A549 (cell line): ENCODE results near the gene EEF1A1. TPM values are rescaled to one million over a fixed set of nuclear protein-coding genes. Genes with fewer than 3 reads are reported as not detected.
A peak's percentile ranks its signal among the peaks of the same experiment; 100 is the strongest.

Experiments used
- ATAC-seq, 2 experiments: fragments of 200-7000 bp in 1 of 2; fragments of >200 bp in 1 of 2; cut with Nextera tagmentation in 1 of 2; cut with Tn5 transposase in 1 of 2; 3 replicates each; pipeline versions ENCODE4 v1.8.0 to v1.9.1; 2018 to 2020; ENCODE audit warnings: mild to moderate bottlenecking in 1 of 2, moderate library complexity in 1 of 2
- CTCF ChIA-PET: fragments of 300-600 bp; sonication (Branson Sonifier 250); formaldehyde crosslinking; extraction: SDS; loops from one replicate; lab custom pipeline; 2021; ENCODE audit warnings: antibody characterized with exemption, inconsistent platforms; lab: Yijun Ruan, JAX
- POLR2A ChIA-PET: fragments of 350-600 bp; formaldehyde crosslinking; extraction: SDS; loops from one replicate; lab custom pipeline; 2021; ENCODE audit warnings: antibody characterized with exemption, inconsistent platforms; lab: Yijun Ruan, JAX
- DNase-seq, 2 experiments: peaks; one replicate each; pipeline versions ENCODE4 v3.0.0 to v3.0.0-alpha.2; 2011 to 2016; ENCODE audit warnings: low read depth in 1 of 2, low spot score in 1 of 2
- FAIRE-seq: peaks from 2 replicates; lab custom pipeline; 2011; peaks lifted over from hg19 to GRCh38; lab: Jason Lieb, UNC
- H3K27ac ChIP-seq, 2 experiments: fragments of >200 bp; sonication (Bioruptor Twin); formaldehyde crosslinking; 3 replicates each; pipeline ENCODE4 v1.5.1; 2016 to 2017
- H3K4me1 ChIP-seq: fragments of >200 bp; sonication (Bioruptor Twin); formaldehyde crosslinking; 3 replicates; pipeline ENCODE4 v1.6.1; 2016
- H3K4me2 ChIP-seq: fragments of >200 bp; sonication (Bioruptor Twin); formaldehyde crosslinking; 3 replicates; pipeline ENCODE4 v1.6.1; 2016
- H3K4me3 ChIP-seq: fragments of >200 bp; sonication (Bioruptor Twin); formaldehyde crosslinking; 3 replicates; pipeline ENCODE4 v1.5.1; 2016
- H3K9me3 ChIP-seq: fragments of >200 bp; sonication (Bioruptor Twin); formaldehyde crosslinking; 3 replicates; pipeline ENCODE4 v1.6.1; 2016
- BHLHE40 ChIP-seq: IDR thresholded peaks from 2 replicates; pipeline ENCODE4 v1.6.1; 2012; ENCODE audit warnings: low read depth, low read length, inconsistent platforms
- CBX8 ChIP-seq: fragments of 200-600 bp; sonication (generic); IDR thresholded peaks from 2 replicates; pipeline ENCODE4 v1.6.1; 2016
- CEBPB ChIP-seq, 2 experiments: fragments of >200 bp in 1 of 2; sonication (Bioruptor Twin) in 1 of 2; formaldehyde crosslinking in 1 of 2; IDR thresholded peaks; 2 replicates each; pipeline ENCODE4 v1.6.1; 2012 to 2016
- CHD2 ChIP-seq: fragments of 150-350 bp; IDR thresholded peaks from 2 replicates; pipeline ENCODE4 v1.6.1; 2014; ENCODE audit warnings: low read length; ENCODE audit not compliant: partially characterized antibody
- CHD4 ChIP-seq: fragments of 200-600 bp; sonication (generic); IDR thresholded peaks from 2 replicates; pipeline ENCODE4 v1.6.1; 2016; ENCODE audit warnings: antibody characterized with exemption, mild to moderate bottlenecking, borderline replicate concordance
- E2F6 ChIP-seq: IDR thresholded peaks from 2 replicates; pipeline ENCODE4 v1.6.1; 2012; ENCODE audit warnings: low read depth, borderline replicate concordance
- EHMT2 ChIP-seq: fragments of 200-600 bp; sonication (generic); IDR thresholded peaks from 2 replicates; pipeline ENCODE4 v1.6.1; 2016; ENCODE audit warnings: antibody characterized with exemption, low read depth, mild to moderate bottlenecking, moderate library complexity
- FOSB ChIP-seq: fragments of 250-450 bp; sonication (Bioruptor Pico); IDR thresholded peaks from 2 replicates; pipeline ENCODE4 v1.5.0; 2020; ENCODE audit warnings: mild to moderate bottlenecking, moderate library complexity
- FOSL2 ChIP-seq, 2 experiments: fragments of 450-650 bp in 1 of 2; fragments of >200 bp in 1 of 2; sonication (Bioruptor Twin) in 1 of 2; formaldehyde crosslinking; IDR thresholded peaks; 2 replicates each; pipeline versions ENCODE4 v1.5.0 to v1.6.1; 2016 to 2020; ENCODE audit warnings: mild to moderate bottlenecking in 1 of 2, moderate library complexity in 1 of 2
- FOXS1 ChIP-seq: fragments of 250-450 bp; sonication (Bioruptor Pico); IDR thresholded peaks from 2 replicates; pipeline ENCODE4 v1.5.0; 2020; ENCODE audit warnings: mild to moderate bottlenecking, moderate library complexity
- GATA3 ChIP-seq: IDR thresholded peaks from 2 replicates; pipeline ENCODE4 v1.6.1; 2012; ENCODE audit warnings: borderline replicate concordance
- HDAC2 ChIP-seq: fragments of 200-600 bp; sonication (generic); IDR thresholded peaks from 2 replicates; pipeline ENCODE4 v1.6.1; 2016
- HES2 ChIP-seq: fragments of >200 bp; sonication (Bioruptor Twin); formaldehyde crosslinking; IDR thresholded peaks from 2 replicates; pipeline ENCODE4 v1.6.1; 2016
- HOXB13 ChIP-seq: fragments of 250-450 bp; sonication (Bioruptor Pico); IDR thresholded peaks from 2 replicates; pipeline ENCODE4 v1.5.0; 2020; ENCODE audit warnings: low read depth, mild to moderate bottlenecking, moderate library complexity
- HOXB5 ChIP-seq: fragments of 250-450 bp; sonication (Bioruptor Pico); IDR thresholded peaks from 2 replicates; pipeline ENCODE4 v1.5.0; 2020; ENCODE audit warnings: mild to moderate bottlenecking, moderate library complexity
- JUN ChIP-seq, 2 experiments: fragments of >200 bp; sonication (Bioruptor Twin); formaldehyde crosslinking; IDR thresholded peaks; 2 replicates in 1 of 2; 3 replicates in 1 of 2; pipeline ENCODE4 v1.6.1; 2016 to 2017
- KDM1A ChIP-seq: fragments of 200-600 bp; sonication (generic); IDR thresholded peaks from 2 replicates; pipeline ENCODE4 v1.6.1; 2016; ENCODE audit warnings: low read depth, mild to moderate bottlenecking
- MAFK ChIP-seq: fragments of 450-650 bp; IDR thresholded peaks from 2 replicates; pipeline ENCODE4 v1.6.1; 2014; ENCODE audit not compliant: partially characterized antibody
- MAZ ChIP-seq: fragments of 150-350 bp; IDR thresholded peaks from 2 replicates; pipeline ENCODE4 v1.6.1; 2014; ENCODE audit warnings: antibody characterized with exemption, low read depth, low read length, borderline replicate concordance
- MYC ChIP-seq: IDR thresholded peaks from 2 replicates; pipeline ENCODE4 v1.6.1; 2012; ENCODE audit warnings: mild to moderate bottlenecking, inconsistent platforms, low read length, improper control_type of control experiment, borderline replicate concordance
- PHF8 ChIP-seq: fragments of 200-600 bp; sonication (generic); IDR thresholded peaks from 2 replicates; pipeline ENCODE4 v1.6.1; 2016; ENCODE audit warnings: low read depth, mild to moderate bottlenecking, antibody characterized with exemption, moderate library complexity, borderline replicate concordance
- POLR2A ChIP-seq: IDR thresholded peaks from 2 replicates; pipeline ENCODE4 v1.6.1; 2012; ENCODE audit warnings: mild to moderate bottlenecking, low read length
- POLR2AphosphoS2 ChIP-seq: conservative IDR thresholded peaks from 2 replicates; pipeline ENCODE4 v1.6.1; 2012; ENCODE audit warnings: low read length, improper control_type of control experiment, inconsistent platforms
- RAD21 ChIP-seq, 2 experiments: fragments of >200 bp in 1 of 2; sonication (Bioruptor Twin) in 1 of 2; formaldehyde crosslinking in 1 of 2; IDR thresholded peaks in 1 of 2; conservative IDR thresholded peaks in 1 of 2; 2 replicates in 1 of 2; 3 replicates in 1 of 2; pipeline ENCODE4 v1.6.1; 2012 to 2018; ENCODE audit warnings: inconsistent platforms in 1 of 2
- RARB ChIP-seq: fragments of 250-450 bp; sonication (Bioruptor Pico); IDR thresholded peaks from 2 replicates; pipeline ENCODE4 v1.8.0; 2021; ENCODE audit warnings: mild to moderate bottlenecking, moderate library complexity
- RCOR1 ChIP-seq: fragments of 150-350 bp; IDR thresholded peaks from 2 replicates; pipeline ENCODE4 v1.6.1; 2014; ENCODE audit warnings: antibody characterized with exemption, low read length, low read depth
- REST ChIP-seq: fragments of 200-600 bp; sonication (generic); IDR thresholded peaks from 2 replicates; pipeline ENCODE4 v1.6.1; 2016; ENCODE audit warnings: antibody characterized with exemption, mild to moderate bottlenecking, moderate library complexity
- RNF2 ChIP-seq: fragments of 200-600 bp; sonication (generic); IDR thresholded peaks from 2 replicates; pipeline ENCODE4 v1.6.1; 2016; ENCODE audit warnings: low read depth, mild to moderate bottlenecking, antibody characterized with exemption, moderate library complexity, borderline replicate concordance
- TP53 ChIP-seq: fragments of 250-450 bp; sonication (Bioruptor Pico); IDR thresholded peaks from 2 replicates; pipeline ENCODE4 v1.5.0; 2021; ENCODE audit warnings: mild to moderate bottlenecking, moderate library complexity
- USF2 ChIP-seq: fragments of 450-650 bp; IDR thresholded peaks from 2 replicates; pipeline ENCODE4 v1.6.1; 2014; ENCODE audit warnings: antibody characterized with exemption
- ZFP36 ChIP-seq: fragments of 450-650 bp; IDR thresholded peaks from 2 replicates; pipeline ENCODE4 v1.6.1; 2014; ENCODE audit warnings: borderline replicate concordance; ENCODE audit not compliant: partially characterized antibody
- ZSCAN20 ChIP-seq: fragments of 250-450 bp; sonication (Bioruptor Pico); IDR thresholded peaks from 2 replicates; pipeline ENCODE4 v1.8.0; 2022; ENCODE audit warnings: mild to moderate bottlenecking, moderate library complexity
- WGBS: methylation state at CpG from one replicate; pipeline ENCODE4 v1.1.6; 2017; ENCODE audit errors: missing lambda C conversion rate; 5-methylcytosine and 5-hydroxymethylcytosine counted together
- polyA plus RNA-seq, 4 experiments: library from polyadenylated mRNA; depleted of rRNA in 3 of 4; stranded (reverse); fragments of >200 nt; fragmentation: RNase III in 1 of 4; extraction: RNeasy Plus Mini Kit Qiagen cat#74134 plus additional on column Dnase treatment in 1 of 4; gene quantifications; 2 replicates in 3 of 4; 3 replicates in 1 of 4; pipeline ENCODE4 v1.2.3, GENCODE V29; 2011 to 2017
- TF ChIP-seq, protein P1 (sequence below): fragments of >200 bp; sonication (Bioruptor Twin); formaldehyde crosslinking; IDR thresholded peaks from 3 replicates; pipeline ENCODE4 v1.6.1; 2016

The EEF1A1 gene
- polyA plus RNA-seq, 2 of the 4 experiments (the other 2 are of a cell fraction), result 5,660 to 9,755 TPM

GRCh38 chr6:73569121-73569520 is 48.3 kb upstream of the EEF1A1 start (continued):
- TF ChIP-seq FOSL2 (IDR thresholded peaks at IDR 0.05), result no peak
- TF ChIP-seq FOSL2 (CRISPR knock-in tag; IDR thresholded peaks at IDR 0.05), result no peak

GRCh38 chr6:73566954-73567591 is 46.2 kb upstream of the EEF1A1 start:
- ChIA-PET POLR2A (interaction anchor here (0.9 to 3.3 kb wide), 5 partner anchors 13 to 46 kb away, joined by 3 to 32 read pairs (median 6); partner anchors contain the start of gene EEF1A1), CTCF (interaction anchor here (0.9 to 2.4 kb wide), 4 partner anchors 10 to 47 kb away, joined by 3 to 10 read pairs (median 4); no protein-coding TSS in a partner anchor)
- FAIRE-seq (no peak), ATAC-seq (peak; percentile 92 to 99), DNase-seq (peak; percentile 74 to 91)
- H3K4me2 ChIP-seq, result peak overlapping the region; percentile 80
- H3K4me1 ChIP-seq, result peaks cover 27% of the 10 kb centered on the region
- 9% methylated on average over 5 of the region's 8 CpGs for WGBS
- H3K9me3 ChIP-seq, result no peaks in the 10 kb centered on the region
- H3K4me3 ChIP-seq, result no peak overlapping the region
- peak overlapping the region; percentile 92 to 95 for H3K27ac ChIP-seq
- TF ChIP-seq MAFK (no peak), HOXB13 (CRISPR knock-in tag) (no peak), TP53 (CRISPR knock-in tag) (no peak), RNF2 (no peak), CHD4 (no peak), REST (no peak), RCOR1 (no peak), POLR2A (no peak), RAD21 (conservative IDR thresholded peaks at IDR 0.05 in 1 of 2, IDR thresholded peaks at IDR 0.05 in 1 of 2) (no peak), CBX8 (no peak), ZSCAN20 (CRISPR knock-in tag) (no peak), FOXS1 (no peak), KDM1A (no peak), JUN (IDR thresholded peaks at IDR 0.05) (peak in 1 of 2 experiments; percentile 62; a peak in 1 of 5 replicates), CEBPB (IDR thresholded peaks at IDR 0.05) (peak; percentile 89 to 98), ZFP36 (peak; percentile 22), CHD2 (no peak), E2F6 (peak; percentile 84; the same call in 1 of the 2 replicates), USF2 (no peak), BHLHE40 (no peak), GATA3 (no peak), MAZ (no peak), HES2 (0 out of 2 replicates have a peak, but pooled peaks have one; percentile 26), HDAC2 (no peak), HOXB5 (CRISPR knock-in tag) (peak; percentile 87), RARB (CRISPR knock-in tag) (no peak), PHF8 (no peak), MYC (no peak), FOSL2 (IDR thresholded peaks at IDR 0.05) (no peak), FOSL2 (CRISPR knock-in tag; IDR thresholded peaks at IDR 0.05) (no peak; the same call in 1 of the 2 replicates), FOSB (CRISPR knock-in tag) (no peak), POLR2AphosphoS2 (no peak), EHMT2 (no peak)
- TF ChIP-seq, protein P1, sequence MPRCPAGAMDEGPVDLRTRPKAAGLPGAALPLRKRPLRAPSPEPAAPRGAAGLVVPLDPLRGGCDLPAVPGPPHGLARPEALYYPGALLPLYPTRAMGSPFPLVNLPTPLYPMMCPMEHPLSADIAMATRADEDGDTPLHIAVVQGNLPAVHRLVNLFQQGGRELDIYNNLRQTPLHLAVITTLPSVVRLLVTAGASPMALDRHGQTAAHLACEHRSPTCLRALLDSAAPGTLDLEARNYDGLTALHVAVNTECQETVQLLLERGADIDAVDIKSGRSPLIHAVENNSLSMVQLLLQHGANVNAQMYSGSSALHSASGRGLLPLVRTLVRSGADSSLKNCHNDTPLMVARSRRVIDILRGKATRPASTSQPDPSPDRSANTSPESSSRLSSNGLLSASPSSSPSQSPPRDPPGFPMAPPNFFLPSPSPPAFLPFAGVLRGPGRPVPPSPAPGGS, result no peak
